HG02623 (cell line): ENCODE data around the gene NCAPG.

Source experiments
- ATAC-seq: cut with Tn5 transposase; IDR thresholded peaks from one replicate; pipeline ENCODE4 v1.9.1; 2021; ENCODE audit warnings: moderate library complexity; ENCODE audit not compliant: unreplicated experiment

Gene NCAPG

DNA sequence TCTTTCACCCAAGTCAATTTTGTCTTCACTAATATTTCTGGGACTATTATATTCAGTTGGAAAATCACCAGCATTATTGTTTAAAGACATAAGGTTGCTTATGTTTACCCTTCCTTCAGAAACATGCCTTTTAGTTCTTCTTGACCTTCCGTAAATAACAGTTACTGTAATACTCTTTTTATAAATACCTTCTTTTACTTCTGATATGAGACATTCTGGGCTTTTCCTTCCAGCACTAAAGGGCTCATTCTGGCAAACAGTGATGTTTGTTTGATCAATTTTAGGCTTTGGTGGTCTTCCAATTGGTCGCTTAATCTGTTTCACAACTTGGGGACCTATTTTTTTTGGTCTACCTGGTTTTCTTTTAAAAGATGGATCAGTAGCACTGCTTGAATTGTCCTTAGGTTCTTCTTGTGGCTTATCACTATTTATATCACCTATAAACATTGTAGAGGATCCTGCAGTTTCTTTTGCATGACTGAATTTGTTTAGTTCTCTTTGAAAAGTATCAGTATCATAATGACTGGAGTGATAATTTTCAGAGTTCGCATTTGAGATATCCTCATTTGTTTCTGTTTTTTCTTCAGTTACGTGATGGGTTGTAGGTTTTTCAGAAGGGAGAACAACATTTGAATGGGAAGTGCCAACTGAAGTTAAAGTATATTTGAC, 64.8 kb downstream of the NCAPG start:
- peak; percentile 87 for ATAC-seq

DNA sequence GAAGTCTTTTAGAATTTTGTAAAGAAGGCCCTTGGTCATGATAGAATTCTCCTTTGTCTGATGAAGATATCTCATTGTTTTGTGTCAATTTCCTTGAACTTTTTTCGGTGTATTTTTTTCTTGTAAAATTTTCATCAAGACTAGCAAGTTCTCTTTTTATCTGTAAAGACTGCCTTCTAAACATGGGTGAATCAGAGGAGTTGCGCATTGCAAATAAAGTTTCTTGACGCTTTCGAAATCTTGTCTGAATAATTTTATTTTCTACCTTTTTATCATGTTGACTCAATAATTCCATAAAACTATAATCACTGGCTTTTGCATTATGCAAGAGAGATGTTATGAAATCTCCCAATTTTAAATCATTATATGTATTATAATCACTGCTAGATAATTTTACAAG, 66.2 kb downstream of the NCAPG start:
- ATAC-seq = no peak

DNA sequence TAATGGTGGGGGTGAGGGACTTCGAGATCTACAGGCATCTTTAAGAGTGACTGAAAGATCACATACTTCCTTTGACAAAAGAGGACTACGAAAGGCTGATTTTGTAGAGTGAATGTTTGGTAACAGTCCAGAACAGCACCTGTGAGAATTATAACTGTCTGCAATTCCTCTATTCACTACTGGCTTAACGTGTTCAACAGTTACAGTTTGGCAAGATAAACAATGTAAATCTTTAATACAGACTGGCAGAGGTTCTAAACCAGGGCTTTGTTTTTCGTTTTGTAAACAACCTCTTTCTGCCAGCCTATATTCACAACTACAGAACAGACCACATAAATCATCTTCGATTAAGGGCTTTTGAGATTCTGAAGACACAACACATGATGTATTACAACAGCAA, 66.9 kb downstream of the NCAPG start:
- ATAC-seq = no peak

DNA sequence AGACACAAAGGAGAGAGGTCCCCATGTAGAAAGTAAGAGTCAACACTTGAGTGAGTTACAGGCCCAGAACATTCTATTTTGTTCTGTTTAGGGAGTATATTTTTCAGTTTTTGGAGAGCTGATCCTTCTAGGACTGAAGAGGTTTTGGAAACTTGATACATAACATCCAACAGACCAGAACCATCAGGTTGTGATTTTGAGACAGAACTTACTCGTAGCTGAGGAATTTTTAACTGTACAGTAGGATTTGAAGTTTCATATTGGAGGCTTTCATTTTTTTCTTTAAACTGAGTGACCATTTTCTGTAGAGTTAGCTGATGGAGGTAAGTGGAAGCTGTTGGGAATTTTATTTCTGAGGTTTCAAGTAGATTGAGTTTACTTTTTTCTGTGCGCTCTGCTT, 73.3 kb downstream of the NCAPG start:
- no peak for ATAC-seq

DNA sequence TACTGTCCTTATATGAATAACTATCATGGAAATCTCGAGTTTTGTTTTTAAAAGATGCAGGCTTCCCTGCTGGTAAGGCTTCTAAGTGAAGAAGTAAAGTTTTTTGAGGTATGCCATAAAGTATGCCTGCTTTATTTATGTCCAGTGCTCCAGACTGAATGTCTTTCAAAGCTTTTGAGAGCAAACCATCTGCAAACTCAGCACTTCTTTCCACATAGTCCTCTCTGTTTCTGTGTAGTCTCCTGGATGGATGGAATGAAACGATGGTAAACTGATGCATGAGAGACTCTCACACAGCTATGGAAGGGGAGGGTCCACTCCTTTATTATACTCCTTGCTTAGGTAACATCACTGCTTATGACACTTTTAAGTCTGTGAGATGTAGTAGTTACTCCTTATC, 73.7 kb downstream of the NCAPG start:
- no peak for ATAC-seq

DNA sequence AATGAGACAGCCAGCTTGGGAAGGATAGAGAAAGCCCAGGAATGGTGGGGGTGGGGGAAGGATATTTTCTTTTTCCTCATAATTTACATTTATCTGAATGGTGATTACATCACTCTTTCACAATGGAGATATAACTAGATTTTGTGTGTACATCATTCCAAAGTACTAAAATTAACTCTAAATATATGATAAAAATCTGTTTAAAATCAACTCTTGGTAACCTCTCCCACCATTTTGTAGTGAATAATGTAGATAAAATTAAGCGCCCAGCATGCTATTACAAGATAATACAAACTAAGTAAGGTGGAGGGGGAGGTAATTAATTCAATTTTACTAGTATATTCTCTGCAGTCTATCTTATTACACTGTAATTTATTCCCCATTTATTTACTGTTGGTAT, 78.9 kb downstream of the NCAPG start:
- no peak for ATAC-seq

DNA sequence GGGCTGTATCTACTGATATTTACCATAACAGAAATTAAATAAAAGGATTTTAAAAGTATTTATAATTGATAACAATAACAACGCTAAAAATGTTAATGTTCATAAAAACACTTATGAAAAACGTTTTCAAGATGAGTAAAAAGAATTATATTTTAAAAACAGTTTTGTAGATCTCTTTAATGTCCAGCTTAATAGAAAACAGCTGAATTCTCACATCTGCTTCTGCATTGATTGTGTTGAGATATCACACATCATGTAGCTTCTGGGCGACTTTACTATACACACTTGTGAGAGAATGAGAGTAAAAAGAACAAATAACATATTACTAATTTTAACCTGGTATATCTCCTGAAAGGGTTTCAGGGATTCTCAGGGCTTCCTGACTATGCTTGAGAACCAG, 83.6 kb downstream of the NCAPG start:
- no peak for ATAC-seq
